ENCODE results near the gene FSTL4. TPM values are rescaled to one million over a fixed set of nuclear protein-coding genes. Genes with fewer than 3 reads are reported as not detected.

The FSTL4 gene
- polyA plus RNA-seq, 3 donors: not detected

DNA sequence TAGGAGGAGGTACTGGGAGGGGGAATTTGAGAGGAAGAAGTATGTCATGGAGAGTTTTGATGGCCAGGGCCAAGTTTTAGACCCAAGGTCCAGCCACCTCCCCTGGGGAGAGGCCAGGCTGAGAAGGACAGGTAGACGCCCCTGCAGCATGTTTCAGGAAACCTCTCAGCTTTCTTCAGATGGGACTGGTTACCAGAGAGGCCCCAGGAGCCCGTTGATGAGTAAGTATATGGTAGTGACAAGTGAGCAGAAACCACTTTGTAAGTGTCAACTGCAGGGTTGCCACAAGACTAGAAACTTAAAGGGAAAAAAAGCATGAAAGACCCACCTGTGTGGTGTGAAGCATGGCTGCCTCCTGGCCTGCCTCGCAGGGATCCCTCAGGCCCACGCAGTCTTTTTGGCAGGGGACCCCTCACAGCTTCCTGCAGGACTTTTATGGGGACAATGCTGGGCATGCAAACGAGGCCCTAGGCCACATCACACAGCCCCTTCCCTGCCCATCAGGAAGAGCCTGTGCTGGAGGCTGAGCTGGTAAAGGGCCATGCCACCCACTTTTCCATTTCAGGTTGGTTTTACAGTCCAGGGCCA is 255.9 kb downstream of the FSTL4 start:
- Mint-ChIP-seq H3K27me3 (ENCODE audit: low read depth in 3 of 3) (peaks cover 0 to 2% (median 2%) of the 10 kb centered on the region in 3 donors), H3K4me1 (peaks cover 8% of the 10 kb centered on the region), H3K9me3 (no peaks in the 10 kb centered on the region), H3K36me3 (no peaks in the 10 kb centered on the region), H3K4me3 (no peak overlapping the region), H3K27ac (peak overlapping the region in 1 of 7 donors; percentile 36)
- Histone ChIP-seq H3K27ac (ENCODE audit: low read depth in 1 of 2, low read length in 2 of 2) (no peak overlapping the region), H2AFZ (ENCODE audit: insufficient read depth, low read depth, low read length, poor library complexity, severe bottlenecking) (no peak overlapping the region), H3K4me2 (replicated peaks; ENCODE audit: extremely low read depth, low read length, poor library complexity, severe bottlenecking) (no peak overlapping the region), H3K4me1 (ENCODE audit: control insufficient read depth in 1 of 2, insufficient read depth in 2 of 2, low read length in 2 of 2) (no peaks in the 10 kb centered on the region), H3K36me3 (replicated peaks in 1 of 2; ENCODE audit: control insufficient read depth in 1 of 2, insufficient read depth in 2 of 2, low read length in 2 of 2) (no peaks in the 10 kb centered on the region), H4K20me1 (ENCODE audit: insufficient read depth, low read length) (no peaks in the 10 kb centered on the region), H3K9me3 (replicated peaks in 1 of 2; ENCODE audit: control insufficient read depth in 1 of 2, insufficient read depth in 1 of 2, low read length in 2 of 2) (no peaks in the 10 kb centered on the region), H3K27me3 (ENCODE audit: control insufficient read depth in 2 of 2, insufficient read depth in 2 of 2, low read length in 2 of 2) (no peaks in the 10 kb centered on the region), H3K4me3 (replicated peaks in 1 of 3; ENCODE audit: low read depth in 2 of 3, low read length in 3 of 3) (no peak overlapping the region), H3K79me2 (ENCODE audit: insufficient read depth, low read length) (no peaks in the 10 kb centered on the region), H3K9ac (ENCODE audit: insufficient read depth, low read length, poor library complexity, severe bottlenecking) (no peak overlapping the region)
- no peak for DNase-seq
- WGBS (ENCODE audit: insufficient coverage): 100% methylated on average over 3 of the region's 5 CpGs
- TF ChIP-seq, protein P1, sequence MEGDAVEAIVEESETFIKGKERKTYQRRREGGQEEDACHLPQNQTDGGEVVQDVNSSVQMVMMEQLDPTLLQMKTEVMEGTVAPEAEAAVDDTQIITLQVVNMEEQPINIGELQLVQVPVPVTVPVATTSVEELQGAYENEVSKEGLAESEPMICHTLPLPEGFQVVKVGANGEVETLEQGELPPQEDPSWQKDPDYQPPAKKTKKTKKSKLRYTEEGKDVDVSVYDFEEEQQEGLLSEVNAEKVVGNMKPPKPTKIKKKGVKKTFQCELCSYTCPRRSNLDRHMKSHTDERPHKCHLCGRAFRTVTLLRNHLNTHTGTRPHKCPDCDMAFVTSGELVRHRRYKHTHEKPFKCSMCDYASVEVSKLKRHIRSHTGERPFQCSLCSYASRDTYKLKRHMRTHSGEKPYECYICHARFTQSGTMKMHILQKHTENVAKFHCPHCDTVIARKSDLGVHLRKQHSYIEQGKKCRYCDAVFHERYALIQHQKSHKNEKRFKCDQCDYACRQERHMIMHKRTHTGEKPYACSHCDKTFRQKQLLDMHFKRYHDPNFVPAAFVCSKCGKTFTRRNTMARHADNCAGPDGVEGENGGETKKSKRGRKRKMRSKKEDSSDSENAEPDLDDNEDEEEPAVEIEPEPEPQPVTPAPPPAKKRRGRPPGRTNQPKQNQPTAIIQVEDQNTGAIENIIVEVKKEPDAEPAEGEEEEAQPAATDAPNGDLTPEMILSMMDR (IDR thresholded peaks at IDR 0.05): no peak
- intact Hi-C loops (cut with micrococcal nuclease): no loop called here

DNA sequence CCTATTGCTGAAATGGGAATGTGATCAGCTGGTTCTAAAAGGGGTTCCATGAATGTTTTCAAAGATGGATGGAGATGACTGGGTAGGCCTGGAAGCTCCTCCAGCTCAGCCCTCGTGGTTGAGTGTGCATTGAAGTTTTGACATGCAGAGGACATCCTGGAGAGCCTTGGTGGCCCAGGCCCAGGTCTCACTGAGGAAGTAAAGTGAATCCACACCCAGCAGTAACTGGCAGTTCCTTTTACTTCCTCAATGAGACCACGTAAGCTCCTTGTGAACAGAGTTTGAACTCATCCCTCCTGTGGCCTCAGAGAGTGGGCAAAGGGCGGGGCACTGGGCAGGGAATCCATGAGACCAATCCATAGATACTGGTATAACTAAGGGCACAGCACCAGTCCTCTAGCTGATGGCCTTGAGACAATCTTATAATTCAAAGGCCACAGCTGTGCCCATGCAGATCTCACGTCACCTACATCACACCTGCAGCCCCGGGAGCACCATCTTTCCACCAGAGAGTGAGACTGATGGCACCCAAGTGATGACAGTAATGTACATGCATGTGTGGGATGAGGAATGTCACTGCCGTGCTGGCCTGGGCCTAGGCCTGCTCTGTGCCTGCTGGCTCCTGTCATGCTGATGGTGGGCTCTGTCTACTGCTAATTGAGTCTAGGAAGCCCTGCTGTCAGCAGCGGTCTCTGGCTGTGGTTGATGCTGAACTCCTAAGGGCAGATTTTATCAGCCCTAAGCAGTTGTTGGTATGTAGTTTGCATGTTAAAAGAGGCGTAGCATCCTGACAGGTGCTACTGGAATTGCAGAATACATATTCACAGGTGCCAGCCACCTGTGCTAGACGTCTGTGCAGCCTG is 257.8 kb downstream of the FSTL4 start:
- H3K27me3 ChIP-seq (ENCODE audit: control insufficient read depth in 2 of 2, insufficient read depth in 2 of 2, low read length in 2 of 2): no peaks in the 10 kb centered on the region
- 50% methylated on average over 5 of the region's 9 CpGs for WGBS (ENCODE audit: insufficient coverage)
- intact Hi-C loops (cut with micrococcal nuclease): no loop called here

More for the DNA sequence above, 257.8 kb downstream of the FSTL4 start:
- Mint-ChIP-seq H3K4me3 (no peak overlapping the region), H3K27ac (peak overlapping the region in 1 of 7 donors; percentile 68), H3K4me1 (peaks cover 8% of the 10 kb centered on the region), H3K27me3 (ENCODE audit: low read depth in 3 of 3) (peaks cover 0 to 2% (median 2%) of the 10 kb centered on the region in 3 donors), H3K36me3 (no peaks in the 10 kb centered on the region), H3K9me3 (no peaks in the 10 kb centered on the region)
- H4K20me1 ChIP-seq (ENCODE audit: insufficient read depth, low read length): no peaks in the 10 kb centered on the region
- H3K36me3 ChIP-seq (replicated peaks in 1 of 2; ENCODE audit: control insufficient read depth in 1 of 2, insufficient read depth in 2 of 2, low read length in 2 of 2): no peaks in the 10 kb centered on the region
- H2AFZ ChIP-seq (ENCODE audit: insufficient read depth, low read depth, low read length, poor library complexity, severe bottlenecking): no peak overlapping the region
- TF ChIP-seq, protein P1 (IDR thresholded peaks at IDR 0.05): no peak
- H3K4me1 ChIP-seq (ENCODE audit: control insufficient read depth in 1 of 2, insufficient read depth in 2 of 2, low read length in 2 of 2): no peaks in the 10 kb centered on the region
- no peak overlapping the region for H3K4me3 ChIP-seq (replicated peaks in 1 of 3; ENCODE audit: low read depth in 2 of 3, low read length in 3 of 3)
- H3K9me3 ChIP-seq (replicated peaks in 1 of 2; ENCODE audit: control insufficient read depth in 1 of 2, insufficient read depth in 1 of 2, low read length in 2 of 2): no peaks in the 10 kb centered on the region
- no peak overlapping the region for H3K27ac ChIP-seq (ENCODE audit: low read depth in 1 of 2, low read length in 2 of 2)
- no peak overlapping the region for H3K9ac ChIP-seq (ENCODE audit: insufficient read depth, low read length, poor library complexity, severe bottlenecking)
- no peaks in the 10 kb centered on the region for H3K79me2 ChIP-seq (ENCODE audit: insufficient read depth, low read length)
- DNase-seq: peak in 1 of 3 donors; percentile 2
- no peak overlapping the region for H3K4me2 ChIP-seq (replicated peaks; ENCODE audit: extremely low read depth, low read length, poor library complexity, severe bottlenecking)

Measured in CD14-positive monocyte (primary cell).